ENCODE data around the gene ASS1. TPM values are rescaled to one million over a fixed set of nuclear protein-coding genes. Genes with fewer than 3 reads are reported as not detected.
"Not testable (repeated sequence)": the region's sequence is repeated elsewhere in the genome, so short reads cannot be mapped to it uniquely, and the experiment has no call there.

Gene ASS1
- total RNA-seq, 1 experiment from 2014 or later = 2.6 TPM

- no peak for DNase-seq (ENCODE audit: low read depth)
Observed at GRCh38 chr9:130433168-130433946, 11.4 kb upstream of the ASS1 start.

GRCh38 chr9:130433947-130434262, 10.9 kb upstream of the ASS1 start:
- DNase-seq (ENCODE audit: low read depth) = no peak

GRCh38 chr9:130434656-130435055, 10.1 kb upstream of the ASS1 start:
- not testable (repeated sequence) for DNase-seq (ENCODE audit: low read depth)

GRCh38 chr9:130437011-130437789, 7.6 kb upstream of the ASS1 start:
- no peak for DNase-seq (ENCODE audit: low read depth)

- no peak for DNase-seq (ENCODE audit: low read depth)
Observed at GRCh38 chr9:130438382-130438981, 6.3 kb upstream of the ASS1 start.

- DNase-seq (ENCODE audit: low read depth) = no peak
Observed at GRCh38 chr9:130441031-130441430, 3.7 kb upstream of the ASS1 start.

GRCh38 chr9:130442746-130443455, 1.9 kb upstream of the ASS1 start:
- DNase-seq (ENCODE audit: low read depth) = no peak

- DNase-seq (ENCODE audit: low read depth) = no peak
Observed at GRCh38 chr9:130443456-130443801, 1.3 kb upstream of the ASS1 start.

GRCh38 chr9:130443840-130444492, 795 bp upstream of the ASS1 start:
- DNase-seq (ENCODE audit: low read depth) = no peak

GRCh38 chr9:130445268-130445983, 665 bp downstream of the ASS1 start:
- DNase-seq (ENCODE audit: low read depth) = no peak

GRCh38 chr9:130446101-130446861, 1.5 kb downstream of the ASS1 start:
- no peak for DNase-seq (ENCODE audit: low read depth)

GRCh38 chr9:130447193-130447816, 2.5 kb downstream of the ASS1 start:
- no peak for DNase-seq (ENCODE audit: low read depth)

GRCh38 chr9:130448035-130448624, 3.4 kb downstream of the ASS1 start:
- no peak for DNase-seq (ENCODE audit: low read depth)

GRCh38 chr9:130448771-130449603, 4.2 kb downstream of the ASS1 start:
- DNase-seq (ENCODE audit: low read depth) = no peak

GRCh38 chr9:130450344-130451003, 5.7 kb downstream of the ASS1 start:
- no peak for DNase-seq (ENCODE audit: low read depth)

GRCh38 chr9:130451004-130451390, 6.2 kb downstream of the ASS1 start:
- DNase-seq (ENCODE audit: low read depth) = no peak

GRCh38 chr9:130451509-130452388, 7.0 kb downstream of the ASS1 start:
- peak; percentile 89 for DNase-seq (ENCODE audit: low read depth)
